ENCODE data around the gene HEG1.

- no peak for TF ChIP-seq ATF2 (CRISPR knock-in tag; IDR thresholded peaks at IDR 0.05; ENCODE audit: borderline replicate concordance, low read depth)
- TF ChIP-seq, protein P1, sequence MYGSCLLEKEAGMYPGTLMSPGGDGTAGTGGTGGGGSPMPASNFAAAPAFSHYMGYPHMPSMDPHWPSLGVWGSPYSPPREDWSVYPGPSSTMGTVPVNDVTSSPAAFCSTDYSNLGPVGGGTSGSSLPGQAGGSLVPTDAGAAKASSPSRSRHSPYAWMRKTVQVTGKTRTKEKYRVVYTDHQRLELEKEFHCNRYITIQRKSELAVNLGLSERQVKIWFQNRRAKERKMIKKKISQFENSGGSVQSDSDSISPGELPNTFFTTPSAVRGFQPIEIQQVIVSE (CRISPR knock-in tag; IDR thresholded peaks at IDR 0.05; ENCODE audit: borderline replicate concordance): no peak
- no peak for TF ChIP-seq CTCF (IDR thresholded peaks at IDR 0.05)
- TF ChIP-seq NFATC4 (CRISPR knock-in tag; IDR thresholded peaks at IDR 0.05): no peak
- TF ChIP-seq CREB1 (CRISPR knock-in tag; IDR thresholded peaks at IDR 0.05): no peak
- TF ChIP-seq TEAD4 (CRISPR knock-in tag; IDR thresholded peaks at IDR 0.05): no peak
- no peak for TF ChIP-seq ZNF423 (CRISPR knock-in tag; IDR thresholded peaks at IDR 0.05)
Observed at GRCh38 chr3:125080077-125080476, 24.3 kb upstream of the HEG1 start.
